A673 (cell line): ENCODE results near the gene STEAP3.

Source experiments
- CTCF ChIP-seq: fragments of 300-800, 200-600 bp; sonication (generic); conservative IDR thresholded peaks from 2 replicates; pipeline ENCODE4 v1.5.1; 2017; ENCODE audit warnings: low read depth, mild to moderate bottlenecking, antibody characterized with exemption, low read length, moderate library complexity, mixed read lengths
- EZH2 ChIP-seq: fragments of 200-600 bp; sonication (generic); IDR thresholded peaks from 2 replicates; pipeline ENCODE4 v1.6.1; 2017; ENCODE audit warnings: borderline replicate concordance, low read depth, mild to moderate bottlenecking, mixed read lengths, antibody characterized with exemption, low read length; ENCODE audit not compliant: poor library complexity, severe bottlenecking

- TF ChIP-seq EZH2 (no peak), CTCF (no peak)
Observed at GRCh38 chr2:119267604-119268003, 44.0 kb downstream of the STEAP3 start.
